Measurements from ENCODE around the gene COPRS.

COPRS gene

GRCh38 chr17:31825961-31826691 is 32.9 kb downstream of the COPRS start:
- Histone ChIP-seq H3K9ac (no peak overlapping the region), H3K27me3 (ENCODE audit: control insufficient read depth, insufficient read depth, low read length) (no peaks in the 10 kb centered on the region), H3K79me2 (no peaks in the 10 kb centered on the region), H3K27ac (no peak overlapping the region), H3K4me3 (ENCODE audit: low read depth, low read length) (no peak overlapping the region), H3K4me1 (no peaks in the 10 kb centered on the region), H2AFZ (no peak overlapping the region), H3K4me2 (ENCODE audit: low read length) (no peak overlapping the region), H3K36me3 (ENCODE audit: control insufficient read depth, insufficient read depth, low read length) (no peaks in the 10 kb centered on the region), H3K9me3 (ENCODE audit: control insufficient read depth, low read length) (no peaks in the 10 kb centered on the region)
- no peak for TF ChIP-seq CTCF (IDR thresholded peaks at IDR 0.05)

- Histone ChIP-seq H3K27me3 (ENCODE audit: control insufficient read depth, insufficient read depth, low read length) (no peaks in the 10 kb centered on the region), H3K9me3 (ENCODE audit: control insufficient read depth, low read length) (no peaks in the 10 kb centered on the region), H3K79me2 (no peaks in the 10 kb centered on the region), H3K36me3 (ENCODE audit: control insufficient read depth, insufficient read depth, low read length) (no peaks in the 10 kb centered on the region), H3K27ac (no peak overlapping the region), H3K4me3 (ENCODE audit: low read depth, low read length) (no peak overlapping the region), H2AFZ (no peak overlapping the region), H3K9ac (no peak overlapping the region), H3K4me2 (ENCODE audit: low read length) (no peak overlapping the region), H3K4me1 (no peaks in the 10 kb centered on the region)
- TF ChIP-seq CTCF (IDR thresholded peaks at IDR 0.05) = no peak
Observed at GRCh38 chr17:31824766-31825360, 34.2 kb downstream of the COPRS start.

GRCh38 chr17:31823014-31823413 is 36.0 kb downstream of the COPRS start:
- H3K27ac ChIP-seq = no peak overlapping the region
- no peak overlapping the region for H3K4me2 ChIP-seq (ENCODE audit: low read length)
- no peaks in the 10 kb centered on the region for H3K4me1 ChIP-seq
- no peaks in the 10 kb centered on the region for H3K9me3 ChIP-seq (ENCODE audit: control insufficient read depth, low read length)
- no peaks in the 10 kb centered on the region for H3K27me3 ChIP-seq (ENCODE audit: control insufficient read depth, insufficient read depth, low read length)
- H2AFZ ChIP-seq = no peak overlapping the region
- no peaks in the 10 kb centered on the region for H3K36me3 ChIP-seq (ENCODE audit: control insufficient read depth, insufficient read depth, low read length)
- H3K4me3 ChIP-seq (ENCODE audit: low read depth, low read length) = no peak overlapping the region
- no peaks in the 10 kb centered on the region for H3K79me2 ChIP-seq
- no peak overlapping the region for H3K9ac ChIP-seq
- TF ChIP-seq CTCF (IDR thresholded peaks at IDR 0.05) = no peak

- Histone ChIP-seq H3K4me1 (no peaks in the 10 kb centered on the region), H3K4me2 (ENCODE audit: low read length) (no peak overlapping the region), H3K27ac (no peak overlapping the region)
Observed at GRCh38 chr17:31820691-31821435, 38.2 kb downstream of the COPRS start.

More at GRCh38 chr17:31820691-31821435, 38.2 kb downstream of the COPRS start:
- Histone ChIP-seq H3K36me3 (ENCODE audit: control insufficient read depth, insufficient read depth, low read length) (no peaks in the 10 kb centered on the region), H3K4me3 (ENCODE audit: low read depth, low read length) (no peak overlapping the region), H3K27me3 (ENCODE audit: control insufficient read depth, insufficient read depth, low read length) (no peaks in the 10 kb centered on the region), H3K9me3 (ENCODE audit: control insufficient read depth, low read length) (no peaks in the 10 kb centered on the region), H3K79me2 (no peaks in the 10 kb centered on the region), H2AFZ (no peak overlapping the region), H3K9ac (no peak overlapping the region)
- no peak for TF ChIP-seq CTCF (IDR thresholded peaks at IDR 0.05)

Data from parathyroid adenoma (tissue), 2 donors.